MM.1S (cell line): ENCODE data around the gene SLC6A9.

Experiments
- CTCF ChIP-seq: fragments of 300-600 bp; sonication (generic); IDR thresholded peaks from 2 replicates; pipeline ENCODE4 v1.5.1; 2016; ENCODE audit warnings: antibody characterized with exemption, low read length, mixed read lengths
- EZH2phosphoT487 ChIP-seq: fragments of 300-600 bp; sonication (generic); IDR thresholded peaks from 2 replicates; pipeline ENCODE4 v1.6.1; 2018; ENCODE audit warnings: antibody characterized with exemption, low read length

DNA sequence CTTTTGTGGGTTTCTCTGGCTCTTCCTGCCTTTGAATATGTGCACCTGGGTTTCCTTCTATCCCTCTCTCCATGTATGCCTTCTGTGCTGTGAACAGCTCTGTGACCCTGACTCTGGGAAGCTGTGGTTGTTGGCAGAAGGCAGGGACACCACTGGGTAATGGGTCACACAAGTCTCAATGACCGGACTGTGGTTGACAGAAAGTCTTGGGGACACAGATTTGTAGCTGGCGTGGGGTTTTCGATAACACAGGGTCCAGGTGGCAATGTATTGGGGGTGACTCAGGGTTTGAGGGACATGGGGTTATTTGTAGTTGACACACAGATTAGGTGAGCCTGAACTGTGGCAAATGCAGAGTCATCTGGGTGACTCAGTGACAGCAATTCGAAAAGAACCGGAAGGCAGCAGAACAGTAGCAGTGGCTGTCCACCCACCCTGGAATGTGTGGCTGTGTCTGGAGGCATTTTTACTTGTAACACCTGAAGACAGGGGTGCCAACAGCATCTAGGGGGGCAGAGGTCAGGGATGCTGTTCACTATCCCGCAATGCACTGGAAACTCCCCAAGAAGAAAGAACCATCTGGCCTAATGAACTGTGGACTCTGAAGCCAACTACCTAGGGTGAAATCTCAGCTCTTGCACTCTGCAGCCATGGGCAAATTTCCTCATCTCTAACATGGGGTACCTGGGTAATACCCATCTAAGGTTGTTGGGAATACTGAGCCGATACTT lies 13.0 kb upstream of the SLC6A9 start:
- TF ChIP-seq CTCF (no peak), EZH2phosphoT487 (no peak)
